PC-9 (cell line): ENCODE results near the gene MACC1. TPM values are rescaled to one million over a fixed set of nuclear protein-coding genes. Genes with fewer than 3 reads are reported as not detected.

ENCODE experiments used
- BruUV-seq: library from RNA; stranded (reverse); fragments of 400-500 nt; replicated peaks from 2 replicates; lab custom pipeline; 2021; lab: Mats Ljungman, UMichigan
- CTCF ChIA-PET: fragments of 300-600 bp; sonication (Branson Sonifier 250); formaldehyde crosslinking; loops from one replicate; lab custom pipeline; 2022; ENCODE audit warnings: antibody characterized with exemption; lab: Charles Lee
- POLR2A ChIA-PET: fragments of 300-600 bp; sonication (Branson Sonifier 250); formaldehyde crosslinking; loops from one replicate; lab custom pipeline; 2022; ENCODE audit warnings: antibody characterized with exemption; ENCODE audit not compliant: unreplicated experiment; lab: Charles Lee
- DNase-seq, 2 experiments: peaks; one replicate each; pipeline versions ENCODE4 v3.0.0 to v3.0.0-alpha.2; 2015 to 2022; ENCODE audit warnings: mixed read lengths in 1 of 2
- H2AFZ ChIP-seq: fragments of 200-600 bp; sonication (generic); 2 replicates; pipeline ENCODE4 v1.8.1; 2017; ENCODE audit warnings: antibody characterized with exemption
- H3F3A ChIP-seq: fragments of 200-600 bp; sonication (generic); 2 replicates; pipeline ENCODE4 v1.8.1; 2017; ENCODE audit warnings: antibody characterized with exemption, mild to moderate bottlenecking, low read depth; ENCODE audit not compliant: insufficient read depth
- H3K27ac ChIP-seq: fragments of 200-600 bp; sonication (generic); 2 replicates; pipeline ENCODE4 v1.6.1; 2016; ENCODE audit warnings: mixed run types
- H3K27me3 ChIP-seq: fragments of 200-600 bp; sonication (generic); 2 replicates; pipeline ENCODE4 v1.6.1; 2016; ENCODE audit warnings: low read depth, mixed run types; ENCODE audit not compliant: insufficient read depth
- H3K36me3 ChIP-seq: fragments of 200-600 bp; sonication (generic); 2 replicates; pipeline ENCODE4 v1.6.1; 2016; ENCODE audit warnings: low read depth, mixed run types
- H3K4me1 ChIP-seq: fragments of 200-600 bp; sonication (generic); replicated peaks from 2 replicates; pipeline ENCODE4 v1.6.1; 2016; ENCODE audit warnings: mixed run types; ENCODE audit not compliant: insufficient read depth
- H3K4me2 ChIP-seq: fragments of 200-600 bp; sonication (generic); 2 replicates; pipeline ENCODE4 v1.6.1; 2017; ENCODE audit warnings: mixed run types
- H3K4me3 ChIP-seq: fragments of 200-600 bp; sonication (generic); 2 replicates; pipeline ENCODE4 v1.6.1; 2016; ENCODE audit warnings: mixed run types
- H3K79me2 ChIP-seq: fragments of 200-600 bp; sonication (generic); 2 replicates; pipeline ENCODE4 v1.6.1; 2017; ENCODE audit warnings: low read depth, mixed run types
- H3K9me2 ChIP-seq: fragments of 200-600 bp; sonication (generic); 2 replicates; pipeline ENCODE4 v1.8.1; 2017; ENCODE audit warnings: mild to moderate bottlenecking; ENCODE audit not compliant: insufficient read depth
- H3K9me3 ChIP-seq: fragments of 200-600 bp; sonication (generic); 2 replicates; pipeline ENCODE4 v1.8.1; 2016; ENCODE audit warnings: low read depth; ENCODE audit not compliant: insufficient read depth
- H4K20me1 ChIP-seq: fragments of 200-600 bp; sonication (generic); 2 replicates; pipeline ENCODE4 v1.8.1; 2017; ENCODE audit not compliant: insufficient read depth
- EZH2 ChIP-seq: fragments of 200-600 bp; sonication (generic); IDR thresholded peaks from 2 replicates; pipeline ENCODE4 v1.8.0; 2017; ENCODE audit warnings: antibody characterized with exemption, low read depth
- intact Hi-C: fragments of 100-400 bp; cut with micrococcal nuclease; formaldehyde crosslinking; loops from one replicate; pipeline ENCODE4 v1.10.0; 2022; ENCODE audit not compliant: unreplicated experiment
- total RNA-seq: library from RNA; stranded (reverse); gene quantifications from 2 replicates; pipeline ENCODE4 v1.2.3, GENCODE V29; 2021
- TF ChIP-seq, protein P1 (sequence below): fragments of 200-600 bp; sonication (generic); conservative IDR thresholded peaks from 2 replicates; pipeline ENCODE4 v1.6.1; 2017; ENCODE audit warnings: mixed run types, antibody characterized with exemption, mild to moderate bottlenecking, moderate library complexity

The MACC1 gene
- total RNA-seq, 1 experiment from 2014 or later, result 50.8 TPM

- no peak for DNase-seq
- Histone ChIP-seq H3K4me3 (no peak overlapping the region), H3K9me3 (no peaks in the 10 kb centered on the region), H3K4me2 (no peak overlapping the region), H3K36me3 (no peaks in the 10 kb centered on the region), H3K27ac (no peak overlapping the region), H3F3A (no peaks in the 10 kb centered on the region), H4K20me1 (no peaks in the 10 kb centered on the region), H3K4me1 (no peaks in the 10 kb centered on the region), H3K27me3 (no peaks in the 10 kb centered on the region), H3K9me2 (peaks cover 4% of the 10 kb centered on the region; the same call in 1 of the 2 replicates), H2AFZ (no peak overlapping the region), H3K79me2 (no peaks in the 10 kb centered on the region)
- no TSS peak for BruUV-seq
- intact Hi-C loops, result no loop called here
- TF ChIP-seq, protein P1, sequence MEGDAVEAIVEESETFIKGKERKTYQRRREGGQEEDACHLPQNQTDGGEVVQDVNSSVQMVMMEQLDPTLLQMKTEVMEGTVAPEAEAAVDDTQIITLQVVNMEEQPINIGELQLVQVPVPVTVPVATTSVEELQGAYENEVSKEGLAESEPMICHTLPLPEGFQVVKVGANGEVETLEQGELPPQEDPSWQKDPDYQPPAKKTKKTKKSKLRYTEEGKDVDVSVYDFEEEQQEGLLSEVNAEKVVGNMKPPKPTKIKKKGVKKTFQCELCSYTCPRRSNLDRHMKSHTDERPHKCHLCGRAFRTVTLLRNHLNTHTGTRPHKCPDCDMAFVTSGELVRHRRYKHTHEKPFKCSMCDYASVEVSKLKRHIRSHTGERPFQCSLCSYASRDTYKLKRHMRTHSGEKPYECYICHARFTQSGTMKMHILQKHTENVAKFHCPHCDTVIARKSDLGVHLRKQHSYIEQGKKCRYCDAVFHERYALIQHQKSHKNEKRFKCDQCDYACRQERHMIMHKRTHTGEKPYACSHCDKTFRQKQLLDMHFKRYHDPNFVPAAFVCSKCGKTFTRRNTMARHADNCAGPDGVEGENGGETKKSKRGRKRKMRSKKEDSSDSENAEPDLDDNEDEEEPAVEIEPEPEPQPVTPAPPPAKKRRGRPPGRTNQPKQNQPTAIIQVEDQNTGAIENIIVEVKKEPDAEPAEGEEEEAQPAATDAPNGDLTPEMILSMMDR, result no peak
- TF ChIP-seq EZH2, result no peak
- ChIA-PET POLR2A (no interaction called here), CTCF (interaction anchor here (0.6 kb wide), 1 partner anchor 105 kb away, joined by 3 read pairs; no protein-coding TSS in a partner anchor)
Measured at GRCh38 chr7:20249376-20249775, 32.2 kb upstream of the MACC1 start.

DNA sequence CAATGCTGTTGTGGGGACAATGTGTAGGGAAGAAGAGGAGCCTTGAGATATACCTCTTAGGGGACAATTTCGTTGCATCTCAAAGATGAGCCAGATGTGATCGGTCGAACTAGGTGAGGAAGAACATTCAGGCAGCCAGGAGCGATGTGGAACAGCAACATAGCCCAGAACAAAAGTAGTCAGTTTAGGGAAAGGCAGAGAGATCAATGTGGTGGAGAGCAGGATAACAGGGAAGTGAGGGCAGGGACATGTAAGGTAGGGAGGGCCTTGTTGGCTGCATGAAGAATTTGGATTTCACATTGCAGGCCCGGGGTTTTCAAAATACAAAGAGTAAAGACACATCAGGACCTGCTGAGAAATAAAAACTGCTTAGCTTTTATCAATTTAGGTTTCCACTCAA, 29.1 kb upstream of the MACC1 start:
- ChIA-PET CTCF (no interaction called here), POLR2A (no interaction called here)
- Histone ChIP-seq H3K9me3 (no peaks in the 10 kb centered on the region), H3K27ac (no peak overlapping the region), H3K4me2 (no peak overlapping the region), H3F3A (no peaks in the 10 kb centered on the region), H3K4me1 (no peaks in the 10 kb centered on the region), H3K79me2 (no peaks in the 10 kb centered on the region), H4K20me1 (no peaks in the 10 kb centered on the region), H3K27me3 (no peaks in the 10 kb centered on the region), H3K36me3 (no peaks in the 10 kb centered on the region), H3K9me2 (no peaks in the 10 kb centered on the region), H3K4me3 (no peak overlapping the region), H2AFZ (no peak overlapping the region)
- intact Hi-C loops, result no loop called here
- no TSS peak for BruUV-seq
- TF ChIP-seq, protein P1, result no peak
- TF ChIP-seq EZH2, result no peak
- DNase-seq, result no peak

DNA sequence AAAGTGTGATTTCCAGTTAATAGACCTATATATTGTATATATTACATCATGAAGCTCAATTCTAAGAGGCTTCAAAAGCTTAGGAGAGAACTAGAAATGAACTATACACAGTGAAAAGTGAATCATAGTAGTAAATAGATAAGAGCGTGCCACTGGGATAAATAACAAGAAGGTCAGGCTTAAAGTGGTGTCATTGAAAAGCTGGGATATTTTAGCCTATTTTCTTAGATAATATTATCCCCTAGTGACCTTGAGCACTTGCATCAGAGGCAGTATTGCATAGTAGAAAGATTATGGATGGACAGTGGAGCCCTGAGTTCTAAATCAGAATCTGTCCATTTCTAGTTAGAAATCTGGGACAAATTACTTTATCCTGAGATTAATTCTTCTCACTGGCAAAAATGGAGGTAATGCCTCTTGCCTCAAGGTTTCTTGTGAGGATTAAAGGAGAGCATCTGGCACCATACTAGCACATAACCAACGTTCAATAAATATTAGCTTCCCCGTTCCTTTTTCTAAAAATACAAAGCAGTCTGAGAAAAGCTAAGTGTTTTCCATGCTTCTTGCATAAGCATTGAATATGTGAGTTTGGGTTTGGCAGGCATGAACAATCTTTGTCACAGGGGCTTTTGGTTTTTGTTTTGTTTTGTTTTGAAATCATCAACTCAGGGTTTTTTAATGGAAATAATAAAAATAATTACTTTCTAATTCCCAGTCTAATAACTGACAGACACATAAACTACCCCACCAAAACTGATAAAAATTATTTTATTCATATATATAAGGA, 27.3 kb upstream of the MACC1 start:
- intact Hi-C loops, result loop anchor here (5.0 kb wide), 1 partner anchor 38 kb away; no protein-coding TSS in a partner anchor
- Histone ChIP-seq H3K4me2 (no peak overlapping the region), H3K9me2 (no peaks in the 10 kb centered on the region), H3K36me3 (no peaks in the 10 kb centered on the region), H3K27me3 (no peaks in the 10 kb centered on the region), H3K4me3 (no peak overlapping the region), H3K27ac (no peak overlapping the region), H3K79me2 (no peaks in the 10 kb centered on the region), H2AFZ (no peak overlapping the region), H3F3A (no peaks in the 10 kb centered on the region), H3K9me3 (no peaks in the 10 kb centered on the region), H3K4me1 (no peaks in the 10 kb centered on the region), H4K20me1 (no peaks in the 10 kb centered on the region)
- POLR2A ChIA-PET, result no interaction called here
- TF ChIP-seq, protein P1, result no peak
- TF ChIP-seq EZH2, result no peak
- DNase-seq, result no peak
- no TSS peak for BruUV-seq
- CTCF ChIA-PET, result no interaction called here
